H9 (cell line): ENCODE results near the gene MORC1. TPM values are rescaled to one million over a fixed set of nuclear protein-coding genes. Genes with fewer than 3 reads are reported as not detected.

Source experiments
- DNase-seq: peaks from one replicate; pipeline ENCODE4 v3.0.0-alpha.2; 2017
- H2AFZ ChIP-seq: one replicate; pipeline ENCODE4 v1.6.1; 2013; ENCODE audit warnings: mild to moderate bottlenecking, low read length, control low read depth, moderate library complexity
- H2AK5ac ChIP-seq: 2 replicates; pipeline ENCODE4 v1.6.1; 2013; ENCODE audit warnings: low read length, control low read depth, mixed read lengths; ENCODE audit not compliant: insufficient read length
- H2BK120ac ChIP-seq: one replicate; pipeline ENCODE4 v1.6.1; 2013; ENCODE audit warnings: low read depth, mild to moderate bottlenecking, low read length, control low read depth, inconsistent platforms; ENCODE audit not compliant: poor library complexity, severe bottlenecking
- H2BK12ac ChIP-seq: 2 replicates; pipeline ENCODE4 v1.6.1; 2013; ENCODE audit warnings: low read length, control low read depth, mixed read lengths, low read depth; ENCODE audit not compliant: insufficient read length
- H2BK15ac ChIP-seq: 2 replicates; pipeline ENCODE4 v1.6.1; 2013; ENCODE audit warnings: low read depth, low read length, control low read depth
- H2BK20ac ChIP-seq: one replicate; pipeline ENCODE4 v1.6.1; 2013; ENCODE audit warnings: low read depth, mild to moderate bottlenecking, low read length, control low read depth, inconsistent platforms; ENCODE audit not compliant: poor library complexity, severe bottlenecking
- H2BK5ac ChIP-seq: 2 replicates; pipeline ENCODE4 v1.6.1; 2013; ENCODE audit warnings: low read length, control low read depth, mixed read lengths; ENCODE audit not compliant: insufficient read length
- H3K14ac ChIP-seq: 2 replicates; pipeline ENCODE4 v1.6.1; 2013; ENCODE audit warnings: low read length, control low read depth; ENCODE audit not compliant: insufficient read depth
- H3K18ac ChIP-seq: 2 replicates; pipeline ENCODE4 v1.6.1; 2013; ENCODE audit warnings: low read depth, mild to moderate bottlenecking, mixed read lengths, low read length, control low read depth; ENCODE audit not compliant: insufficient read length
- H3K23ac ChIP-seq: 2 replicates; pipeline ENCODE4 v1.6.1; 2013; ENCODE audit warnings: low read length, control low read depth, mixed read lengths, low read depth; ENCODE audit not compliant: insufficient read length
- H3K23me2 ChIP-seq: 2 replicates; pipeline ENCODE4 v1.6.1; 2013; ENCODE audit warnings: low read depth, mild to moderate bottlenecking, mixed read lengths, low read length, control low read depth; ENCODE audit not compliant: insufficient read length, poor library complexity, severe bottlenecking
- H3K27ac ChIP-seq: 2 replicates; pipeline ENCODE4 v1.5.1; 2013; ENCODE audit warnings: low read length, control low read depth, mixed read lengths, low read depth; ENCODE audit not compliant: insufficient read length
- H3K27me3 ChIP-seq: 2 replicates; pipeline ENCODE4 v1.6.1; 2013; ENCODE audit warnings: low read length, control low read depth, inconsistent platforms; ENCODE audit not compliant: insufficient read depth
- H3K4ac ChIP-seq: 2 replicates; pipeline ENCODE4 v1.6.1; 2013; ENCODE audit warnings: low read depth, mild to moderate bottlenecking, control low read depth, inconsistent platforms, low read length, moderate library complexity
- H3K4me1 ChIP-seq: 2 replicates; pipeline ENCODE4 v1.6.1; 2013; ENCODE audit warnings: low read length, control low read depth, inconsistent platforms; ENCODE audit not compliant: insufficient read depth
- H3K4me2 ChIP-seq: 2 replicates; pipeline ENCODE4 v1.6.1; 2013; ENCODE audit warnings: low read length, control low read depth, mixed read lengths; ENCODE audit not compliant: insufficient read length, insufficient read depth
- H3K56ac ChIP-seq: 2 replicates; pipeline ENCODE4 v1.6.1; 2013; ENCODE audit warnings: low read depth, mild to moderate bottlenecking, mixed read lengths, low read length, control low read depth; ENCODE audit not compliant: insufficient read length
- H3K79me1 ChIP-seq: 2 replicates; pipeline ENCODE4 v1.6.1; 2013; ENCODE audit warnings: low read depth, mild to moderate bottlenecking, moderate library complexity, low read length, control low read depth, inconsistent platforms; ENCODE audit not compliant: insufficient read depth, poor library complexity, severe bottlenecking
- H3K79me2 ChIP-seq: 2 replicates; pipeline ENCODE4 v1.6.1; 2013; ENCODE audit warnings: low read length, control low read depth, inconsistent platforms; ENCODE audit not compliant: insufficient read depth
- H3K9ac ChIP-seq: 2 replicates; pipeline ENCODE4 v1.6.1; 2013; ENCODE audit warnings: low read length, control low read depth, mixed read lengths; ENCODE audit not compliant: insufficient read length; ENCODE audit errors: extremely low read depth
- H3K9me3 ChIP-seq: one replicate; pipeline ENCODE4 v1.6.1; 2013; ENCODE audit warnings: low read depth, low read length, inconsistent platforms; ENCODE audit not compliant: control insufficient read depth
- H3T11ph ChIP-seq: one replicate; pipeline ENCODE4 v1.6.1; 2013; ENCODE audit warnings: mild to moderate bottlenecking, low read length, control low read depth, inconsistent platforms
- H4K20me1 ChIP-seq: one replicate; pipeline ENCODE4 v1.6.1; 2013; ENCODE audit not compliant: control insufficient read depth, insufficient read length, insufficient read depth
- H4K5ac ChIP-seq: 2 replicates; pipeline ENCODE4 v1.6.1; 2013; ENCODE audit warnings: low read depth, mild to moderate bottlenecking, mixed read lengths, low read length, control low read depth; ENCODE audit not compliant: insufficient read length
- H4K8ac ChIP-seq: replicated peaks from 2 replicates; pipeline ENCODE4 v1.6.1; 2013; ENCODE audit warnings: low read length, control low read depth, mixed read lengths, low read depth; ENCODE audit not compliant: insufficient read length
- H4K91ac ChIP-seq: 2 replicates; pipeline ENCODE4 v1.6.1; 2013; ENCODE audit warnings: low read depth, mild to moderate bottlenecking, moderate library complexity, mixed read lengths, low read length, control low read depth; ENCODE audit not compliant: insufficient read length
- H3K27ac Mint-ChIP-seq, 3 experiments: 2 replicates in 2 of 3; 3 replicates in 1 of 3; pipeline ENCODE4 v1.8.0; 2020 to 2021; ENCODE audit warnings: mixed read lengths in 3 of 3, mild to moderate bottlenecking in 1 of 3, moderate library complexity in 1 of 3
- H3K27me3 Mint-ChIP-seq: 2 replicates; pipeline ENCODE4 v1.8.0; 2021; ENCODE audit warnings: low read depth, mild to moderate bottlenecking, moderate library complexity, mixed read lengths
- H3K36me3 Mint-ChIP-seq, 3 experiments: 2 replicates in 2 of 3; 3 replicates in 1 of 3; pipeline ENCODE4 v1.8.0; 2020 to 2021; ENCODE audit warnings: low read depth in 3 of 3, mixed read lengths in 3 of 3; ENCODE audit not compliant: insufficient read depth in 1 of 3
- H3K4me1 Mint-ChIP-seq, 2 experiments: 2 replicates each; pipeline ENCODE4 v1.8.0; 2020; ENCODE audit warnings: mixed read lengths in 2 of 2
- H3K4me3 Mint-ChIP-seq, 2 experiments: 2 replicates in 1 of 2; 3 replicates in 1 of 2; pipeline ENCODE4 v1.8.0; 2020 to 2021; ENCODE audit warnings: mild to moderate bottlenecking in 2 of 2, mixed read lengths in 2 of 2, moderate library complexity in 1 of 2
- H3K9me3 Mint-ChIP-seq, 2 experiments: 2 replicates in 1 of 2; 3 replicates in 1 of 2; pipeline ENCODE4 v1.8.0; 2020; ENCODE audit warnings: mild to moderate bottlenecking in 2 of 2, mixed read lengths in 2 of 2, moderate library complexity in 1 of 2
- WGBS: extraction: QIAGEN DNeasy Blood & Tissue Kit; methylation state at CpG from one replicate; pipeline ENCODE4 v1.1.7; 2013; ENCODE audit warnings: missing lambda C conversion rate, low lambda C conversion rate, mixed read lengths; ENCODE audit not compliant: insufficient read length; ENCODE audit errors: extremely low coverage; 5-methylcytosine and 5-hydroxymethylcytosine counted together
- total RNA-seq: library from RNA; stranded (reverse); gene quantifications from 2 replicates; pipeline ENCODE4 v1.2.1, GENCODE V29; 2021
- TF ChIP-seq, protein P1 (sequence below): fragments of 200-600 bp; sonication (generic); conservative IDR thresholded peaks from 3 replicates; pipeline ENCODE4 v1.8.0; 2021; ENCODE audit warnings: antibody characterized with exemption, mild to moderate bottlenecking

Gene MORC1
- total RNA-seq, 1 experiment from 2014 or later, result not detected

DNA sequence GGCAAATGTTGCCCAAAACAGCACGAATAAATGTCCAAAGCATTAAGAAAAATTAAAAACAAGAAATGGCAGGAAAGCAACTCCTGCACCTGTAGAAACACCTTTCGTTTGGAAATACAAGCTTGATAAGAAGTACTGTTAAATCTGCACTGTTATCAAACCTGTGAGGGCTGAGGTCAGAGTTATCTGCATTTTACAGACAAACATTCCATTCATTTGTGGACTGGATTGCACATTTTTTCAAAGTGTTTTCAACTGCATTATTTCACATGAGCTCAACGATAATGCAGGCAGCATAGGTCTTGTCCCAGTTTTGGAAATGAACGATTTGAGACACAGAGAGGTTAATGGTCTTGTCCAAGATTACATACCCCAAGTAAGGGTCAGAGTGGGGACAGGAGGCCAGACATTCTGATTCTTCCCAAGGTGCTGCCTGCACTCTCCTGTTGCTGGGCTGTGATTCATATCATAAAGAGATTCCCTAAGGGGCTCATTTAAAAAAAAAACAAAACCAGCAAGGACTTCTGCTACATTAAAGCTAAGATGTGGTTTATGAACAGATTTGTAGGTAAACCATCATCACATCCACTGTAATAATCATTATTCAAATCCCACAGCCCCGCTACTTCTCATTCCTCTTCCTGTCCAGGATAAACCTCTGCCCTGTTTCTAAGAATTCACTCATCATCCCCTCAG is 177.2 kb downstream of the MORC1 start:
- Histone ChIP-seq H4K8ac (no peak overlapping the region), H2BK5ac (no peak overlapping the region), H3K23ac (no peak overlapping the region), H3K4ac (no peak overlapping the region), H3K18ac (no peak overlapping the region), H4K91ac (no peak overlapping the region), H2BK15ac (no peak overlapping the region), H3K79me1 (no peaks in the 10 kb centered on the region), H3K27ac (no peak overlapping the region), H4K20me1 (no peaks in the 10 kb centered on the region), H3K27me3 (no peaks in the 10 kb centered on the region), H2BK120ac (no peak overlapping the region), H2BK20ac (no peak overlapping the region), H2BK12ac (no peak overlapping the region), H3K14ac (no peak overlapping the region), H3K79me2 (no peaks in the 10 kb centered on the region), H3K4me2 (no peak overlapping the region), H3K4me1 (no peaks in the 10 kb centered on the region), H3K9me3 (no peaks in the 10 kb centered on the region), H3K23me2 (no peaks in the 10 kb centered on the region), H4K5ac (no peak overlapping the region), H2AFZ (no peak overlapping the region), H3K9ac (no peak overlapping the region), H3K56ac (no peak overlapping the region), H2AK5ac (no peak overlapping the region), H3T11ph (no peak overlapping the region)
- no peaks in the 10 kb centered on the region for H3K9me3 Mint-ChIP-seq
- TF ChIP-seq, protein P1, sequence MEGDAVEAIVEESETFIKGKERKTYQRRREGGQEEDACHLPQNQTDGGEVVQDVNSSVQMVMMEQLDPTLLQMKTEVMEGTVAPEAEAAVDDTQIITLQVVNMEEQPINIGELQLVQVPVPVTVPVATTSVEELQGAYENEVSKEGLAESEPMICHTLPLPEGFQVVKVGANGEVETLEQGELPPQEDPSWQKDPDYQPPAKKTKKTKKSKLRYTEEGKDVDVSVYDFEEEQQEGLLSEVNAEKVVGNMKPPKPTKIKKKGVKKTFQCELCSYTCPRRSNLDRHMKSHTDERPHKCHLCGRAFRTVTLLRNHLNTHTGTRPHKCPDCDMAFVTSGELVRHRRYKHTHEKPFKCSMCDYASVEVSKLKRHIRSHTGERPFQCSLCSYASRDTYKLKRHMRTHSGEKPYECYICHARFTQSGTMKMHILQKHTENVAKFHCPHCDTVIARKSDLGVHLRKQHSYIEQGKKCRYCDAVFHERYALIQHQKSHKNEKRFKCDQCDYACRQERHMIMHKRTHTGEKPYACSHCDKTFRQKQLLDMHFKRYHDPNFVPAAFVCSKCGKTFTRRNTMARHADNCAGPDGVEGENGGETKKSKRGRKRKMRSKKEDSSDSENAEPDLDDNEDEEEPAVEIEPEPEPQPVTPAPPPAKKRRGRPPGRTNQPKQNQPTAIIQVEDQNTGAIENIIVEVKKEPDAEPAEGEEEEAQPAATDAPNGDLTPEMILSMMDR, result no peak
- no peaks in the 10 kb centered on the region for H3K36me3 Mint-ChIP-seq
- no peak overlapping the region for H3K27ac Mint-ChIP-seq
- H3K4me3 Mint-ChIP-seq, result no peak overlapping the region
- DNase-seq, result no peak
- WGBS, result no CpG with 5 or more reads among the region's 5 CpGs
- H3K27me3 Mint-ChIP-seq, result no peaks in the 10 kb centered on the region
- H3K4me1 Mint-ChIP-seq, result no peaks in the 10 kb centered on the region
